Stimulated activated CD8-positive, alpha-beta memory T cell treated with anti-CD3 and anti-CD28 coated beads, Interleukin-7, amount 100 ng/mL, for 4 hours (primary cell): ENCODE data around the gene XYLT1.
"Not testable (repeated sequence)": the region's sequence is repeated elsewhere in the genome, so short reads cannot be mapped to it uniquely, and the experiment has no call there.

Experiments used
- DNase-seq, 2 donors: peaks; one replicate each; pipeline ENCODE4 v3.0.0-alpha.2; 2020; ENCODE audit warnings: low read depth in 2 of 2

The XYLT1 gene

GRCh38 chr16:17470908-17471718 is at the start of gene XYLT1:
XYLT1 (minus strand) TSS chr16:17470960; CDS start chr16:17470796, 164 bp downstream.
- peak in 1 of 2 donors; percentile 53 for DNase-seq

- DNase-seq = no peak
Measured at GRCh38 chr16:17520111-17520510, 49.4 kb upstream of the XYLT1 start.

GRCh38 chr16:17519101-17519955 is 48.6 kb upstream of the XYLT1 start:
- no peak for DNase-seq

GRCh38 chr16:17518441-17518840 is 47.7 kb upstream of the XYLT1 start:
- DNase-seq = no peak

GRCh38 chr16:17515421-17516210 is 44.9 kb upstream of the XYLT1 start:
- DNase-seq = no peak

- no peak for DNase-seq
Measured at GRCh38 chr16:17512636-17513220, 42.0 kb upstream of the XYLT1 start.

GRCh38 chr16:17511340-17511739 is 40.6 kb upstream of the XYLT1 start:
- DNase-seq = no peak

GRCh38 chr16:17510567-17510966 is 39.8 kb upstream of the XYLT1 start:
- no peak for DNase-seq

GRCh38 chr16:17509194-17509593 is 38.4 kb upstream of the XYLT1 start:
- no peak for DNase-seq

- DNase-seq = no peak
Measured at GRCh38 chr16:17508303-17508702, 37.5 kb upstream of the XYLT1 start.

- DNase-seq = not testable (repeated sequence)
Measured at GRCh38 chr16:17507516-17507915, 36.8 kb upstream of the XYLT1 start.

- not testable (repeated sequence) for DNase-seq
Measured at GRCh38 chr16:17505828-17506227, 35.1 kb upstream of the XYLT1 start.

GRCh38 chr16:17504050-17504449 is 33.3 kb upstream of the XYLT1 start:
- DNase-seq = no peak

- DNase-seq = no peak
Measured at GRCh38 chr16:17503331-17503730, 32.6 kb upstream of the XYLT1 start.

GRCh38 chr16:17501321-17501720 is 30.6 kb upstream of the XYLT1 start:
- no peak for DNase-seq

- no peak for DNase-seq
Measured at GRCh38 chr16:17499223-17499902, 28.6 kb upstream of the XYLT1 start.

- no peak for DNase-seq
Measured at GRCh38 chr16:17497648-17498047, 26.9 kb upstream of the XYLT1 start.

- no peak for DNase-seq
Measured at GRCh38 chr16:17496891-17497290, 26.1 kb upstream of the XYLT1 start.

GRCh38 chr16:17493012-17493411 is 22.3 kb upstream of the XYLT1 start:
- DNase-seq = no peak

GRCh38 chr16:17491140-17491662 is 20.4 kb upstream of the XYLT1 start:
- DNase-seq = no peak

- no peak for DNase-seq
Measured at GRCh38 chr16:17488506-17488905, 17.7 kb upstream of the XYLT1 start.
